ENCODE measurements around the gene MED29.

DNA sequence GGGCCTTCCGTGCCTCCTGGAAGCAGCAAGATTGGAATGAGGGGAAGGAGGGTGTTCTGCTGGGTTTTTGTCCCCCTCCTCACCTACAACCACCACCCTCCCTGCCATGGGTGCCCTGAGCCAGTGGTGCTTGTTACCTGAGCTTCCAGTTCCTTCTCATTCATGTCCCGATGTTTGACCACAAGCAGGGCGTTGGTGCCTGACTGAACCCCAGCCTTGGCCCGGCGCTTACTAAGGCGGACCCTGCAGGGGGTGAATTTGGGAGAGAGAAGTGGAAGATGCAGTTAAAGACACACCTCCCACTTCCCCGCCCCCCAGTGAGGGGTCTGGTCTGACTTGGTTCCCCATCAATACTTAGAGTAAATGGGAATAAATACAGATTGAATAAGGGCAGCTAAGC lies 4.6 kb upstream of the MED29 start:
- TF ChIP-seq, protein P1, sequence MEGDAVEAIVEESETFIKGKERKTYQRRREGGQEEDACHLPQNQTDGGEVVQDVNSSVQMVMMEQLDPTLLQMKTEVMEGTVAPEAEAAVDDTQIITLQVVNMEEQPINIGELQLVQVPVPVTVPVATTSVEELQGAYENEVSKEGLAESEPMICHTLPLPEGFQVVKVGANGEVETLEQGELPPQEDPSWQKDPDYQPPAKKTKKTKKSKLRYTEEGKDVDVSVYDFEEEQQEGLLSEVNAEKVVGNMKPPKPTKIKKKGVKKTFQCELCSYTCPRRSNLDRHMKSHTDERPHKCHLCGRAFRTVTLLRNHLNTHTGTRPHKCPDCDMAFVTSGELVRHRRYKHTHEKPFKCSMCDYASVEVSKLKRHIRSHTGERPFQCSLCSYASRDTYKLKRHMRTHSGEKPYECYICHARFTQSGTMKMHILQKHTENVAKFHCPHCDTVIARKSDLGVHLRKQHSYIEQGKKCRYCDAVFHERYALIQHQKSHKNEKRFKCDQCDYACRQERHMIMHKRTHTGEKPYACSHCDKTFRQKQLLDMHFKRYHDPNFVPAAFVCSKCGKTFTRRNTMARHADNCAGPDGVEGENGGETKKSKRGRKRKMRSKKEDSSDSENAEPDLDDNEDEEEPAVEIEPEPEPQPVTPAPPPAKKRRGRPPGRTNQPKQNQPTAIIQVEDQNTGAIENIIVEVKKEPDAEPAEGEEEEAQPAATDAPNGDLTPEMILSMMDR (IDR thresholded peaks at IDR 0.05), result no peak
- TF ChIP-seq POLR2A (IDR thresholded peaks at IDR 0.05; ENCODE audit: low read length), result no peak
- no peak for TF ChIP-seq RFX5 (IDR thresholded peaks at IDR 0.05)
- TF ChIP-seq, protein P2, sequence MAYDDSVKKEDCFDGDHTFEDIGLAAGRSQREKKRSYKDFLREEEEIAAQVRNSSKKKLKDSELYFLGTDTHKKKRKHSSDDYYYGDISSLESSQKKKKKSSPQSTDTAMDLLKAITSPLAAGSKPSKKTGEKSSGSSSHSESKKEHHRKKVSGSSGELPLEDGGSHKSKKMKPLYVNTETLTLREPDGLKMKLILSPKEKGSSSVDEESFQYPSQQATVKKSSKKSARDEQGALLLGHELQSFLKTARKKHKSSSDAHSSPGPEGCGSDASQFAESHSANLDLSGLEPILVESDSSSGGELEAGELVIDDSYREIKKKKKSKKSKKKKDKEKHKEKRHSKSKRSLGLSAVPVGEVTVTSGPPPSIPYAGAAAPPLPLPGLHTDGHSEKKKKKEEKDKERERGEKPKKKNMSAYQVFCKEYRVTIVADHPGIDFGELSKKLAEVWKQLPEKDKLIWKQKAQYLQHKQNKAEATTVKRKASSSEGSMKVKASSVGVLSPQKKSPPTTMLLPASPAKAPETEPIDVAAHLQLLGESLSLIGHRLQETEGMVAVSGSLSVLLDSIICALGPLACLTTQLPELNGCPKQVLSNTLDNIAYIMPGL (CRISPR knock-in tag; IDR thresholded peaks at IDR 0.05; ENCODE audit: borderline replicate concordance), result no peak
- TF ChIP-seq, protein P3, sequence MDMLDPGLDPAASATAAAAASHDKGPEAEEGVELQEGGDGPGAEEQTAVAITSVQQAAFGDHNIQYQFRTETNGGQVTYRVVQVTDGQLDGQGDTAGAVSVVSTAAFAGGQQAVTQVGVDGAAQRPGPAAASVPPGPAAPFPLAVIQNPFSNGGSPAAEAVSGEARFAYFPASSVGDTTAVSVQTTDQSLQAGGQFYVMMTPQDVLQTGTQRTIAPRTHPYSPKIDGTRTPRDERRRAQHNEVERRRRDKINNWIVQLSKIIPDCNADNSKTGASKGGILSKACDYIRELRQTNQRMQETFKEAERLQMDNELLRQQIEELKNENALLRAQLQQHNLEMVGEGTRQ (IDR thresholded peaks at IDR 0.05), result no peak
- no peak for TF ChIP-seq MAZ (IDR thresholded peaks at IDR 0.05; ENCODE audit: borderline replicate concordance, low read depth, low read length)
- TF ChIP-seq TP53 (CRISPR knock-in tag; IDR thresholded peaks at IDR 0.05), result no peak
- TF ChIP-seq NFE2L2 (conservative IDR thresholded peaks at IDR 0.05; ENCODE audit: low read length), result no peak
- TF ChIP-seq MYC (IDR thresholded peaks at IDR 0.05; ENCODE audit: borderline replicate concordance, low read length), result no peak
- TF ChIP-seq NR3C1 (IDR thresholded peaks at IDR 0.05), result no peak
- no peak for TF ChIP-seq HDAC2 (IDR thresholded peaks at IDR 0.05)
- TF ChIP-seq, protein P4, sequence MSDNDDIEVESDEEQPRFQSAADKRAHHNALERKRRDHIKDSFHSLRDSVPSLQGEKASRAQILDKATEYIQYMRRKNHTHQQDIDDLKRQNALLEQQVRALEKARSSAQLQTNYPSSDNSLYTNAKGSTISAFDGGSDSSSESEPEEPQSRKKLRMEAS (IDR thresholded peaks at IDR 0.05), result no peak
- no peak for TF ChIP-seq CBX2 (IDR thresholded peaks at IDR 0.05; ENCODE audit: borderline replicate concordance, low read depth)
- TF ChIP-seq EHMT2 (IDR thresholded peaks at IDR 0.05; ENCODE audit: low read depth), result no peak
